Activated CD8-positive, alpha-beta T cell treated with anti-CD3 and anti-CD28 coated beads for 36 hours (primary cell): ENCODE results near the gene NUF2. TPM values are rescaled to one million over a fixed set of nuclear protein-coding genes. Genes with fewer than 3 reads are reported as not detected.

Source experiments
- ATAC-seq: fragments of 200-7000 bp; cut with Tn5 transposase; one replicate; pipeline ENCODE4 v1.10.0; 2021; ENCODE audit warnings: mild to moderate bottlenecking, moderate library complexity
- CTCF ChIA-PET: fragments of 350-600 bp; sonication (Branson Sonifier 250); formaldehyde crosslinking; loops from one replicate; lab custom pipeline; 2021; ENCODE audit warnings: antibody characterized with exemption; lab: Charles Lee
- POLR2A ChIA-PET: fragments of 350-600 bp; sonication (Branson Sonifier 250); formaldehyde crosslinking; loops from one replicate; lab custom pipeline; 2021; ENCODE audit warnings: antibody characterized with exemption; lab: Charles Lee
- DNase-seq: peaks from one replicate; pipeline ENCODE4 v3.0.0-alpha.2; 2020
- H3K27ac Mint-ChIP-seq: one replicate; pipeline ENCODE4 v1.8.0; 2021; ENCODE audit warnings: mild to moderate bottlenecking, mixed read lengths
- H3K27me3 Mint-ChIP-seq: one replicate; pipeline ENCODE4 v1.8.0; 2021; ENCODE audit warnings: mixed read lengths
- H3K36me3 Mint-ChIP-seq: one replicate; pipeline ENCODE4 v1.8.0; 2021; ENCODE audit warnings: low read depth, mixed read lengths
- H3K4me1 Mint-ChIP-seq: one replicate; pipeline ENCODE4 v1.8.0; 2021; ENCODE audit warnings: low read depth, mixed read lengths
- H3K4me3 Mint-ChIP-seq: one replicate; pipeline ENCODE4 v1.8.0; 2021; ENCODE audit warnings: mild to moderate bottlenecking, moderate library complexity, mixed read lengths
- H3K9me3 Mint-ChIP-seq: one replicate; pipeline ENCODE4 v1.8.0; 2021; ENCODE audit warnings: mixed read lengths
- intact Hi-C: fragments of 100-400 bp; cut with micrococcal nuclease; formaldehyde crosslinking; loops from one replicate; pipeline ENCODE4 v1.10.0; 2022
- total RNA-seq, 2 experiments: library from RNA; stranded (reverse); gene quantifications; one replicate each; pipeline ENCODE4 v1.2.3, GENCODE V29; 2021
- TF ChIP-seq, protein P1 (sequence below): fragments of 200-600 bp; IDR thresholded peaks from one replicate; pipeline ENCODE4 v1.8.0; 2022; ENCODE audit warnings: antibody characterized with exemption, mild to moderate bottlenecking

Gene NUF2
- total RNA-seq, 2 experiments from 2014 or later = 49.9 to 54.6 TPM

DNA sequence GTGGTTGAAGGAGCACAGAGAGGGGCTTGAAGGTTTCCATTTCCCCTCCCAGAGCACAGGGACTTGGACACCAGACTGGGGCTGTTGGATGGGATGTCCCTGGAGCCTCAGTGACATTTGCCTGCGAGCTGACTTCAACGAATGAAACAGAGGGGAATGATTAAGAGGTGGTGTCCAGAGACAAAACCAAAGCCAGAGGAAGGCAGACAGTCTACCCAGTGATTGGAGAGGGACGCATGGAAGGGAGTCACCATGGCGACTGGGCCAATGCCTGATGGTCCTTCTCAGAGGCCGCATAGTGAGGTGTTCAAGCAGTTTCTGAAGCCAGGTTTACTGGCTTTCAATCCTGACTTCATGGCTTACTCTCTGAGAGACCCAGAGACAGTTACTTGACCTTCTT is 77.2 kb downstream of the NUF2 start:
- intact Hi-C loops = no loop called here
- ChIA-PET CTCF (no interaction called here), POLR2A (no interaction called here)
- H3K36me3 Mint-ChIP-seq = no peaks in the 10 kb centered on the region
- H3K27ac Mint-ChIP-seq = no peak overlapping the region
- no peak for ATAC-seq
- no peak for DNase-seq
- H3K9me3 Mint-ChIP-seq = no peaks in the 10 kb centered on the region
- H3K4me1 Mint-ChIP-seq = no peaks in the 10 kb centered on the region
- TF ChIP-seq, protein P1, sequence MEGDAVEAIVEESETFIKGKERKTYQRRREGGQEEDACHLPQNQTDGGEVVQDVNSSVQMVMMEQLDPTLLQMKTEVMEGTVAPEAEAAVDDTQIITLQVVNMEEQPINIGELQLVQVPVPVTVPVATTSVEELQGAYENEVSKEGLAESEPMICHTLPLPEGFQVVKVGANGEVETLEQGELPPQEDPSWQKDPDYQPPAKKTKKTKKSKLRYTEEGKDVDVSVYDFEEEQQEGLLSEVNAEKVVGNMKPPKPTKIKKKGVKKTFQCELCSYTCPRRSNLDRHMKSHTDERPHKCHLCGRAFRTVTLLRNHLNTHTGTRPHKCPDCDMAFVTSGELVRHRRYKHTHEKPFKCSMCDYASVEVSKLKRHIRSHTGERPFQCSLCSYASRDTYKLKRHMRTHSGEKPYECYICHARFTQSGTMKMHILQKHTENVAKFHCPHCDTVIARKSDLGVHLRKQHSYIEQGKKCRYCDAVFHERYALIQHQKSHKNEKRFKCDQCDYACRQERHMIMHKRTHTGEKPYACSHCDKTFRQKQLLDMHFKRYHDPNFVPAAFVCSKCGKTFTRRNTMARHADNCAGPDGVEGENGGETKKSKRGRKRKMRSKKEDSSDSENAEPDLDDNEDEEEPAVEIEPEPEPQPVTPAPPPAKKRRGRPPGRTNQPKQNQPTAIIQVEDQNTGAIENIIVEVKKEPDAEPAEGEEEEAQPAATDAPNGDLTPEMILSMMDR = no peak
- H3K4me3 Mint-ChIP-seq = no peak overlapping the region
- peaks cover 15% of the 10 kb centered on the region for H3K27me3 Mint-ChIP-seq

DNA sequence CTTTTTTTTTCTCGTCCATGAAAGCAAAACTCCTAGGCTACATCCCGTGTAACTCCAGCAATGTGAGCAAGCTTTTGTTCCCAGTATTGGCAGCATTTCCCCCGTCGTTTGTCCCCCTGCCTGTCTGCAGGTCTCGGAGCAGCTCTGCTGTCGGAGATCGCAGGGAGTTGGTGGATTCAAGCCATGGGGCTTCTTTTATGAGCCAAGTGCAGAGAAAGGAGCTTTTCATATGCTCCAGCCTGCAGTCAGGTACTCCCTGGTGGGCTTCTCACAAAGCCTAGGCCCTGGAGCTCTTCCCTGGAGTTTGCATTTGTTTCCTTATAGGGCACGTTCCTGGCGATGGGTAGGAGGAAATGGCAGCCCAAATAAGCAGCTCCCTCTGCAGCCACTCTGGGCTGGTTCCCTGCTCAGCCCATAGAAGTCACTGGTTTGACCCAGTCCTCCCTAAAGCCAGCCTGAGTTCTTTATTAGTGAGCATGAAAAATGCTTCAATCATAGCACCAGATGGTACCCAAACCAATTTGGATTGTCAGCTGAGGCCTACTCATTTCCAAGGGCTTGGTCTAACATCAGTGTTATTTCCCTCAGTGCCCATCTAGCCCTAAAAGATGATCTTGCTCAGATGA is 78.3 kb downstream of the NUF2 start:
- DNase-seq (no peak), ATAC-seq (no peak)
- H3K9me3 Mint-ChIP-seq = no peaks in the 10 kb centered on the region
- TF ChIP-seq, protein P1 = no peak
- POLR2A ChIA-PET = no interaction called here
- no peaks in the 10 kb centered on the region for H3K36me3 Mint-ChIP-seq
- no peaks in the 10 kb centered on the region for H3K4me1 Mint-ChIP-seq
- H3K27me3 Mint-ChIP-seq = peaks cover 14% of the 10 kb centered on the region
- intact Hi-C loops = no loop called here
- H3K4me3 Mint-ChIP-seq = no peak overlapping the region
- CTCF ChIA-PET = no interaction called here
- no peak overlapping the region for H3K27ac Mint-ChIP-seq

DNA sequence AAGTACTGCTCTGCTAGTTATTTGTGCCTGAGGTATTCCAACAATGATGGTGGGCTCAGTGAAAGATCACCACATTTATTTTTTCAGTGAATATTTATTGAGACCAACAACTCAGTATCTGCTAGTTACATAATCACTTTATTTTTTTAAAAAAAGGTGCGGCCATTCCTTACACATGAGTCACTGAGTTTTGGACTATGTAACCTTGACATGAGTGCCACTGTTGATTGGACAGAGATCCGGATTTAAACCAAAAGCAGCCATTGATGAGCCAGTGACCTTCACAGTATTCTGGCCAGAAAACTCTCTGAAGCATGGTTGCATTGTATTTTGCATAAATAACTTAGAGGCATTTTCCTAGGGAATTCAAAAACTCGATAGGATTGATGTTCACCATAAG is 79.5 kb downstream of the NUF2 start:
- ATAC-seq = no peak
- Mint-ChIP-seq H3K4me3 (no peak overlapping the region), H3K4me1 (no peaks in the 10 kb centered on the region), H3K27me3 (peaks cover 12% of the 10 kb centered on the region), H3K9me3 (no peaks in the 10 kb centered on the region), H3K27ac (no peak overlapping the region), H3K36me3 (no peaks in the 10 kb centered on the region)
- TF ChIP-seq, protein P1 = no peak
- CTCF ChIA-PET = no interaction called here
- no peak for DNase-seq
- intact Hi-C loops = no loop called here
- POLR2A ChIA-PET = no interaction called here

Other genes starting within 250 kb of the NUF2 start
- gene RGS5, start 119.0 kb upstream of the NUF2 start, total RNA-seq = 1 to 10 TPM; 3.6 to 6.0 TPM